ENCODE measurements around the gene MAPKAPK3. TPM values are rescaled to one million over a fixed set of nuclear protein-coding genes. Genes with fewer than 3 reads are reported as not detected.

Gene MAPKAPK3
- total and polyA plus RNA-seq, 12 donors, result 134 to 496 (median 328) TPM

DNA sequence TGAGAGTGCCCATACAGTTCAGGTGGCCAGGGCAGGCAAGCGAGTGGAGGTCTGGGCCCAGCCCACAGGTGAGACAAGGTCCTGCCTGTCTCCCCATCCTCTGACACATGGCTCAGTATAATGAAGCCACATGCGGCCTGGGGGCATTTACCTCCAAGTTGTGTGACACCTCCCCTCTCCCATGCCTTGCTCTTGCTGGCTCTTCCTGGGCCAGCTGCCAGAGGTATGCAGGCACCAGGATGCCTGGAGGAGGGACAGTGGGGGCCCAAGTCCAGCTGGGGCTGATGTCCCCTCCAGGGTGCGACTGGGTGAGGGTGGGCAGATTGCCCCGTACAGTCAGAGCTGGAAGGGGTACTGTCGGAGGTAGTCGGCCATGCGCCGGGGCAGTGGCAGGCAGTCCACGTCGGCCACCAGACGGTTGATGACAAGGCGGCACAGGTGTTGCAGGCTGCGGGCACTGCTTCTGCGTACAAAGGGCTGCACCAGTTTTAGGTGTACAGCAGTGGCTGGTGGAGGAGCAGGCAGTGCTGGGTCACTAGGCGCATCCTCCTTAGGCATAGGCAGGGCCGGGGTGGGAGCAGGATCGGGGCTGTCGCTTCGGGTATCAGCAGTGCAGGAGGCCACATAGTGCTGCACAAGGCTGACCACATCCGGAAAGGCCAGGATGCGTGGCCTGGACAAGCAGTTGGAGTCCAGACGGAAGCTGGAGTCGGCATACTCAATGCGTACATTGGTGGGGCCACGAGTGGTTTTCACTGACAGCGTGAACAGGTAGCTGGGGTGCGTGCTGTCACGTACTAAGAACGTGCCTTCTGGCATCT is 9.5 kb upstream of the MAPKAPK3 start:
- 71 to 74% methylated on average over 29 of the region's 29 CpGs for WGBS, 2 donors
- Histone ChIP-seq H3K27ac (peak overlapping the region in 8 of 10 donors; percentile 93 to 99 (median 99)), H3K4me3 (peak overlapping the region in 4 of 10 donors; percentile 2 to 93 (median 79)), H3K36me3 (peaks cover 0 to 69% (median 24%) of the 10 kb centered on the region in 9 donors), H3K9me3 (no peaks in the 10 kb centered on the region), H3K27me3 (no peaks in the 10 kb centered on the region), H3K4me1 (peaks cover 21 to 95% (median 88%) of the 10 kb centered on the region in 9 donors)
- DNase-seq (no peak), ATAC-seq (no peak)
- TF ChIP-seq, protein P1, sequence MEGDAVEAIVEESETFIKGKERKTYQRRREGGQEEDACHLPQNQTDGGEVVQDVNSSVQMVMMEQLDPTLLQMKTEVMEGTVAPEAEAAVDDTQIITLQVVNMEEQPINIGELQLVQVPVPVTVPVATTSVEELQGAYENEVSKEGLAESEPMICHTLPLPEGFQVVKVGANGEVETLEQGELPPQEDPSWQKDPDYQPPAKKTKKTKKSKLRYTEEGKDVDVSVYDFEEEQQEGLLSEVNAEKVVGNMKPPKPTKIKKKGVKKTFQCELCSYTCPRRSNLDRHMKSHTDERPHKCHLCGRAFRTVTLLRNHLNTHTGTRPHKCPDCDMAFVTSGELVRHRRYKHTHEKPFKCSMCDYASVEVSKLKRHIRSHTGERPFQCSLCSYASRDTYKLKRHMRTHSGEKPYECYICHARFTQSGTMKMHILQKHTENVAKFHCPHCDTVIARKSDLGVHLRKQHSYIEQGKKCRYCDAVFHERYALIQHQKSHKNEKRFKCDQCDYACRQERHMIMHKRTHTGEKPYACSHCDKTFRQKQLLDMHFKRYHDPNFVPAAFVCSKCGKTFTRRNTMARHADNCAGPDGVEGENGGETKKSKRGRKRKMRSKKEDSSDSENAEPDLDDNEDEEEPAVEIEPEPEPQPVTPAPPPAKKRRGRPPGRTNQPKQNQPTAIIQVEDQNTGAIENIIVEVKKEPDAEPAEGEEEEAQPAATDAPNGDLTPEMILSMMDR (IDR thresholded peaks at IDR 0.05), result no peak
- intact Hi-C loops (cut with DNase I), result no loop called here

DNA sequence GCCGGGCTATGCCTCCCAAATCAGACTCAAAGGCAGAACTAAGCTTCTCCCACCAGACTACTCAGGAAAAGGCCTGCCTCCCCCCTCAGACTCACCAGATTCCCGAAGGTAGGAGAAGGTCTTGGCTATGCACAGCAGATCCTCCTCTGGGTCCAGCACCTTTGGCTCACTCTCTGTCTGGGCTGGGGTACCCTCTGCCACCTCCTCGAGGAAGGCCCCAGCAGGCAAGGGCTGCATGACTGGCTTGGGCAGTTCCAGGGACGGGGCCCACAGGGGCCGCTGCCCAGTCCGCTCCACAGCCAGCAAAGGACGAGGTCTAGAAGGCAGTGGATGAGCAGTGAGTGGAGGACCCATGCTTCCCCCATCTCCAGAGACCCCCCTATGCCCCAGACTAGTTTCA is 8.7 kb upstream of the MAPKAPK3 start:
- Histone ChIP-seq H3K4me3 (peak overlapping the region in 4 of 10 donors; percentile 4 to 93 (median 79)), H3K27ac (peak overlapping the region in 7 of 10 donors; percentile 11 to 99 (median 98)), H3K36me3 (peaks cover 0 to 69% (median 24%) of the 10 kb centered on the region in 9 donors), H3K9me3 (no peaks in the 10 kb centered on the region), H3K4me1 (peaks cover 19 to 95% (median 88%) of the 10 kb centered on the region in 9 donors), H3K27me3 (no peaks in the 10 kb centered on the region)
- no peak for ATAC-seq
- DNase-seq, result no peak
- TF ChIP-seq, protein P1 (IDR thresholded peaks at IDR 0.05), result no peak
- WGBS, 2 donors, result 74 to 82% methylated on average over 7 of the region's 7 CpGs
- intact Hi-C loops (cut with DNase I), result no loop called here

DNA sequence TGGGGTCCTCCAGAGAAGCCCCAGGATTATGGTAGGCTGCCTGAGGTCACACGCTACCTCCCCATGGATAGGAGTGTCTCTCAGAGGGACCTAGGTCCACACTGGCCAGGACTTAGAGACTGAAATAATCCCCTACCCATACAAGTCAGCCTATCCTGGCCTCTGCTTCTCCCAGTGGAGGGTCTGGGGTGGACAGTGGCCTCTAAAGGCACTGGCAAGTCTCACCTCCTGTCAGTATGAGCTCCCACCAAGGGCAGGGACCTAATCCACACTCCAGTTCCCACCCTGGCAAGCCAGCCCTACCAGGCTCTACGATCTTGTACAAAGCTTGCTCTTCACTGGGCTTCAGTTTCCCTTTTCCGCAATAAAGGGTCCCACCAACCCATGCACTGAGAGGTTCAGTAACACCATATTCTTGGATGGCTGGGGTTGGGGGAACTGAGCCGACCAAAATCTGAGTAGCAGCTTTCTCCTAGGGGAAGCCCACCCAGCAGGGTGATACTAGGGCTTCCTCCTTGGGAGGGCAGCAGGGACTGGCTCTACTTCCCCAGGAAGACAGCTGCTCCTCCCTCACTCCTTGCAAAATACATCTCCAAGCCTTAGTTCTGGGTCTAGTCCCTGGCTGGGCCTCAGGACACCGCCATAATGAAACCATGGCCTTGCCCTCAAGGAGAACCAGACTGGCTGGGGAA is 7.7 kb upstream of the MAPKAPK3 start:
- Histone ChIP-seq H3K27ac (peak overlapping the region in 7 of 10 donors; percentile 88 to 99 (median 98)), H3K27me3 (no peaks in the 10 kb centered on the region), H3K4me3 (peak overlapping the region in 8 of 10 donors; percentile 4 to 93 (median 84)), H3K4me1 (peaks cover 22 to 95% (median 86%) of the 10 kb centered on the region in 9 donors), H3K9me3 (no peaks in the 10 kb centered on the region), H3K36me3 (peaks cover 0 to 62% (median 23%) of the 10 kb centered on the region in 9 donors)
- intact Hi-C loops (cut with DNase I), result no loop called here
- 80 to 82% methylated on average over 5 of the region's 5 CpGs for WGBS, 2 donors
- ATAC-seq (no peak), DNase-seq (no peak)
- TF ChIP-seq, protein P1 (IDR thresholded peaks at IDR 0.05), result no peak

DNA sequence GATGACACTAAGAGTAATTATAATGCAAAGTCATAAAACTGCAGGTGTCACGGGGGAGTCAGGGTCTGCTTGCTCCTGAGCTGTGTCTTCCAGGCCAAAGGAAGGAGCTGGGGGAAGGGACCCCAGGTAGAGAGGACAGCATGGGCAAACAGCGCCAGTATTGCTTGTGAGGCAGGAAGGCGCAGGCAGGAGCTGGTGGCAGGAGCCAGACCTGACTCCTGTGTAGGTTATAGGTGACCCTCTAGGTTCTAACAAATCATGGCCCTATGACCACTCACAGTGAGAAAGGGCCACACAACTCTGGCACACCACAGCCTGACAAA is 7.2 kb upstream of the MAPKAPK3 start:
- Histone ChIP-seq H3K27ac (peak overlapping the region in 7 of 10 donors; percentile 88 to 99 (median 98)), H3K4me1 (peaks cover 19 to 90% (median 81%) of the 10 kb centered on the region in 9 donors), H3K9me3 (no peaks in the 10 kb centered on the region), H3K36me3 (peaks cover 0 to 57% (median 20%) of the 10 kb centered on the region in 9 donors), H3K4me3 (peak overlapping the region in 8 of 10 donors; percentile 70 to 93 (median 84)), H3K27me3 (no peaks in the 10 kb centered on the region)
- DNase-seq, result no peak
- no peak for ATAC-seq
- intact Hi-C loops (cut with DNase I), result loop anchor here in 3 of 10 donors (5.0 to 10.0 kb wide), 5 partner anchors 92 to 495 kb away; partner anchors contain the start of genes CYB561D2 (in 1 of the 3), NPRL2 (in 1 of the 3), TMEM115 (in 1 of the 3) and ZMYND10 (in 1 of the 3)
- 83 to 90% methylated on average over 3 of the region's 3 CpGs for WGBS, 2 donors
- TF ChIP-seq, protein P1 (IDR thresholded peaks at IDR 0.05), result no peak

Measured in heart right ventricle (tissue), 16 donors.